Thyroid gland (tissue), 4 donors: ENCODE data around the gene SND1.

ENCODE experiments used
- CTCF ChIP-seq, 6 experiments: fragments of 200-600 bp in 3 of 6; fragments of 450-650 bp in 3 of 6; sonication (generic) in 3 of 6; IDR thresholded peaks; one replicate each; pipeline ENCODE4 v1.5.1; 2016 to 2019; ENCODE audit warnings: antibody characterized with exemption in 6 of 6, mild to moderate bottlenecking in 2 of 6, inconsistent platforms in 1 of 6, moderate library complexity in 1 of 6
- POLR2A ChIP-seq, 2 donors: fragments of 450-650 bp; IDR thresholded peaks; one replicate each; pipeline ENCODE4 v1.6.1; 2017; ENCODE audit warnings: antibody characterized with exemption in 2 of 2, mild to moderate bottlenecking in 2 of 2, moderate library complexity in 1 of 2

GRCh38 chr7:127889677-127890076, 237.7 kb downstream of the SND1 start:
- TF ChIP-seq POLR2A (IDR thresholded peaks at IDR 0.05) = no peak
- no peak for TF ChIP-seq CTCF (IDR thresholded peaks at IDR 0.05)
